SU-DHL-6 (cell line): Measurements from ENCODE around the gene EMX1.

ENCODE experiments used
- EZH2phosphoT487 ChIP-seq: fragments of 200-600 bp; sonication (generic), shearing (Covaris generic); conservative IDR thresholded peaks from 2 replicates; pipeline ENCODE4 v1.6.1; 2018; ENCODE audit warnings: mild to moderate bottlenecking, antibody characterized with exemption, low read length, moderate library complexity, mixed read lengths
- TF ChIP-seq, protein P1 (sequence below): fragments of 200-600 bp; sonication (generic); IDR thresholded peaks from one replicate; pipeline ENCODE4 v1.5.1; 2017; ENCODE audit warnings: antibody characterized with exemption, mild to moderate bottlenecking, low read length, moderate library complexity; ENCODE audit not compliant: insufficient read depth, poor library complexity, severe bottlenecking

DNA sequence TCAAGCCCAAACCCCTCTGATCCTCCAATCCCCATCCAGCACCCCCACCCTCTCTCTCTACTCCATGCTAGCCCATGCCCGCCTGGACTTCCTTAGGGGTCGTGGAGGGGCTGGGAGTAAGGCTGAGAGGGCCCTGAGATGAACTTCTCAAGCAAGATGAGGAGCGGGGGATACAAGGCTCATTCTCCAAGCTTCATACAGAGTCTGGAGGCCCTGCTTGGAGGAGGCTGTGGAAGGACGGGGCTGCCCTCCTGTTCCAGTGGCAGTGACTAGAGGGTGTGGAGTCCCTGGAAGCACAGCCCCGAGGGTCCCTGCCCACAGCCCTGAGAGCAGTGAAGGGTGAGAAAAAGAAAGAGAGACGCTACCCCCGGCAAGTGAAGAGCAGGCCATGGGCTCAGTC, 45.6 kb downstream of the EMX1 start:
- TF ChIP-seq, protein P1, sequence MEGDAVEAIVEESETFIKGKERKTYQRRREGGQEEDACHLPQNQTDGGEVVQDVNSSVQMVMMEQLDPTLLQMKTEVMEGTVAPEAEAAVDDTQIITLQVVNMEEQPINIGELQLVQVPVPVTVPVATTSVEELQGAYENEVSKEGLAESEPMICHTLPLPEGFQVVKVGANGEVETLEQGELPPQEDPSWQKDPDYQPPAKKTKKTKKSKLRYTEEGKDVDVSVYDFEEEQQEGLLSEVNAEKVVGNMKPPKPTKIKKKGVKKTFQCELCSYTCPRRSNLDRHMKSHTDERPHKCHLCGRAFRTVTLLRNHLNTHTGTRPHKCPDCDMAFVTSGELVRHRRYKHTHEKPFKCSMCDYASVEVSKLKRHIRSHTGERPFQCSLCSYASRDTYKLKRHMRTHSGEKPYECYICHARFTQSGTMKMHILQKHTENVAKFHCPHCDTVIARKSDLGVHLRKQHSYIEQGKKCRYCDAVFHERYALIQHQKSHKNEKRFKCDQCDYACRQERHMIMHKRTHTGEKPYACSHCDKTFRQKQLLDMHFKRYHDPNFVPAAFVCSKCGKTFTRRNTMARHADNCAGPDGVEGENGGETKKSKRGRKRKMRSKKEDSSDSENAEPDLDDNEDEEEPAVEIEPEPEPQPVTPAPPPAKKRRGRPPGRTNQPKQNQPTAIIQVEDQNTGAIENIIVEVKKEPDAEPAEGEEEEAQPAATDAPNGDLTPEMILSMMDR = no peak
- no peak for TF ChIP-seq EZH2phosphoT487
